Measurements from ENCODE around the gene SPEN. TPM values are rescaled to one million over a fixed set of nuclear protein-coding genes. Genes with fewer than 3 reads are reported as not detected.

Gene SPEN
- total and polyA plus RNA-seq, 10 of the 15 experiments (the other 5 are each of a cell fraction or from before 2014, with no cell fraction given) = 5.2 to 58.7 (median 20.1) TPM

DNA sequence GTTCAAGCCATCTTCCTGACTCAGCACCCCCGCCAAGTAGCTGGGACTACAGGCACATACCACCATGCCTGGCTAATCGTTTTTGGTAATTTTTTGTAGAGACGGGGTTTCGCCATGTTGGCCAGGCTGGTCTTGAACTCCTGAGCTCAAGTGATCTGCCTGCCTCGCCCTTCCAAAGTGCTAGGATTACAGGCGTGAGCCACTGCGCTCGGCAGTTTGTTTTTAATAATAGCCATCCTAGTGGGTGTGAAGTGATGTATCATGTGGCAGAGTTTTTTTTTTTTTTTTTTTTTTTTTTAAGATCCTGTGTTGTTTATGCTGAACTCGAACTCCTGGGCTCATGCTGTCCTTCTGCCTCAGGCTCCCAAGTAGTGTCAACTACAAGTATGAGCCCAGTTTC lies 51.8 kb downstream of the SPEN start (continued):
- TF ChIP-seq, protein P1, sequence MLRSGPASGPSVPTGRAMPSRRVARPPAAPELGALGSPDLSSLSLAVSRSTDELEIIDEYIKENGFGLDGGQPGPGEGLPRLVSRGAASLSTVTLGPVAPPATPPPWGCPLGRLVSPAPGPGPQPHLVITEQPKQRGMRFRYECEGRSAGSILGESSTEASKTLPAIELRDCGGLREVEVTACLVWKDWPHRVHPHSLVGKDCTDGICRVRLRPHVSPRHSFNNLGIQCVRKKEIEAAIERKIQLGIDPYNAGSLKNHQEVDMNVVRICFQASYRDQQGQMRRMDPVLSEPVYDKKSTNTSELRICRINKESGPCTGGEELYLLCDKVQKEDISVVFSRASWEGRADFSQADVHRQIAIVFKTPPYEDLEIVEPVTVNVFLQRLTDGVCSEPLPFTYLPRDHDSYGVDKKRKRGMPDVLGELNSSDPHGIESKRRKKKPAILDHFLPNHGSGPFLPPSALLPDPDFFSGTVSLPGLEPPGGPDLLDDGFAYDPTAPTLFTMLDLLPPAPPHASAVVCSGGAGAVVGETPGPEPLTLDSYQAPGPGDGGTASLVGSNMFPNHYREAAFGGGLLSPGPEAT (IDR thresholded peaks at IDR 0.05; ENCODE audit: low read depth) = no peak
- TF ChIP-seq HDAC2 (IDR thresholded peaks at IDR 0.05) (no peak), BCL11A (IDR thresholded peaks at IDR 0.05; ENCODE audit: low read depth, low read length) (no peak), PRDM15 (CRISPR knock-in tag; IDR thresholded peaks at IDR 0.05) (no peak), RBBP5 (conservative IDR thresholded peaks at IDR 0.05) (no peak), MTA2 (IDR thresholded peaks at IDR 0.05; ENCODE audit: low read depth) (no peak)
- TF ChIP-seq, protein P2, sequence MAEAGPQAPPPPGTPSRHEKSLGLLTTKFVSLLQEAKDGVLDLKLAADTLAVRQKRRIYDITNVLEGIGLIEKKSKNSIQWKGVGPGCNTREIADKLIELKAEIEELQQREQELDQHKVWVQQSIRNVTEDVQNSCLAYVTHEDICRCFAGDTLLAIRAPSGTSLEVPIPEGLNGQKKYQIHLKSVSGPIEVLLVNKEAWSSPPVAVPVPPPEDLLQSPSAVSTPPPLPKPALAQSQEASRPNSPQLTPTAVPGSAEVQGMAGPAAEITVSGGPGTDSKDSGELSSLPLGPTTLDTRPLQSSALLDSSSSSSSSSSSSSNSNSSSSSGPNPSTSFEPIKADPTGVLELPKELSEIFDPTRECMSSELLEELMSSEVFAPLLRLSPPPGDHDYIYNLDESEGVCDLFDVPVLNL (IDR thresholded peaks at IDR 0.05; ENCODE audit: low read depth, low read length) = no peak
